ENCODE measurements around the gene DOK5.

The DOK5 gene

GRCh38 chr20:54545676-54546358, 70.4 kb downstream of the DOK5 start:
- peak; percentile 34 for DNase-seq
- TF ChIP-seq, protein P1, sequence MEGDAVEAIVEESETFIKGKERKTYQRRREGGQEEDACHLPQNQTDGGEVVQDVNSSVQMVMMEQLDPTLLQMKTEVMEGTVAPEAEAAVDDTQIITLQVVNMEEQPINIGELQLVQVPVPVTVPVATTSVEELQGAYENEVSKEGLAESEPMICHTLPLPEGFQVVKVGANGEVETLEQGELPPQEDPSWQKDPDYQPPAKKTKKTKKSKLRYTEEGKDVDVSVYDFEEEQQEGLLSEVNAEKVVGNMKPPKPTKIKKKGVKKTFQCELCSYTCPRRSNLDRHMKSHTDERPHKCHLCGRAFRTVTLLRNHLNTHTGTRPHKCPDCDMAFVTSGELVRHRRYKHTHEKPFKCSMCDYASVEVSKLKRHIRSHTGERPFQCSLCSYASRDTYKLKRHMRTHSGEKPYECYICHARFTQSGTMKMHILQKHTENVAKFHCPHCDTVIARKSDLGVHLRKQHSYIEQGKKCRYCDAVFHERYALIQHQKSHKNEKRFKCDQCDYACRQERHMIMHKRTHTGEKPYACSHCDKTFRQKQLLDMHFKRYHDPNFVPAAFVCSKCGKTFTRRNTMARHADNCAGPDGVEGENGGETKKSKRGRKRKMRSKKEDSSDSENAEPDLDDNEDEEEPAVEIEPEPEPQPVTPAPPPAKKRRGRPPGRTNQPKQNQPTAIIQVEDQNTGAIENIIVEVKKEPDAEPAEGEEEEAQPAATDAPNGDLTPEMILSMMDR (IDR thresholded peaks at IDR 0.05; ENCODE audit: low read depth, low read length, missing control alignments): no peak
- in situ Hi-C loops (cut with HindIII; ENCODE audit: low pct_ligation_motif_present, low sequenced_read_pairs): no loop called here
- Histone ChIP-seq H3K36me3 (replicated peaks) (no peaks in the 10 kb centered on the region), H3K4me3 (ENCODE audit: low read depth, low read length) (no peak overlapping the region), H3K27ac (no peak overlapping the region), H3K27me3 (replicated peaks) (no peaks in the 10 kb centered on the region)

GRCh38 chr20:54548849-54549248, 73.5 kb downstream of the DOK5 start:
- TF ChIP-seq, protein P1 (IDR thresholded peaks at IDR 0.05; ENCODE audit: low read depth, low read length, missing control alignments): no peak
- in situ Hi-C loops (cut with HindIII; ENCODE audit: low pct_ligation_motif_present, low sequenced_read_pairs): no loop called here
- no peak for DNase-seq
- H3K36me3 ChIP-seq (replicated peaks): no peaks in the 10 kb centered on the region
- H3K27ac ChIP-seq: no peak overlapping the region
- no peak overlapping the region for H3K4me3 ChIP-seq (ENCODE audit: low read depth, low read length)
- H3K27me3 ChIP-seq (replicated peaks): no peaks in the 10 kb centered on the region

- Histone ChIP-seq H3K4me3 (ENCODE audit: low read depth, low read length) (no peak overlapping the region), H3K36me3 (replicated peaks) (no peaks in the 10 kb centered on the region), H3K27ac (no peak overlapping the region), H3K27me3 (replicated peaks) (no peaks in the 10 kb centered on the region)
- in situ Hi-C loops (cut with HindIII; ENCODE audit: low pct_ligation_motif_present, low sequenced_read_pairs): no loop called here
- DNase-seq: no peak
- TF ChIP-seq, protein P1 (IDR thresholded peaks at IDR 0.05; ENCODE audit: low read depth, low read length, missing control alignments): no peak
These were observed 74.4 kb downstream of the DOK5 start for GRCh38 chr20:54549658-54550326.

GRCh38 chr20:54550776-54551396, 75.5 kb downstream of the DOK5 start:
- no peaks in the 10 kb centered on the region for H3K27me3 ChIP-seq (replicated peaks)
- TF ChIP-seq, protein P1 (IDR thresholded peaks at IDR 0.05; ENCODE audit: low read depth, low read length, missing control alignments): no peak
- peak; percentile 25 for DNase-seq
- H3K36me3 ChIP-seq (replicated peaks): no peaks in the 10 kb centered on the region
- no peak overlapping the region for H3K27ac ChIP-seq
- in situ Hi-C loops (cut with HindIII; ENCODE audit: low pct_ligation_motif_present, low sequenced_read_pairs): no loop called here
- H3K4me3 ChIP-seq (ENCODE audit: low read depth, low read length): no peak overlapping the region

DNA sequence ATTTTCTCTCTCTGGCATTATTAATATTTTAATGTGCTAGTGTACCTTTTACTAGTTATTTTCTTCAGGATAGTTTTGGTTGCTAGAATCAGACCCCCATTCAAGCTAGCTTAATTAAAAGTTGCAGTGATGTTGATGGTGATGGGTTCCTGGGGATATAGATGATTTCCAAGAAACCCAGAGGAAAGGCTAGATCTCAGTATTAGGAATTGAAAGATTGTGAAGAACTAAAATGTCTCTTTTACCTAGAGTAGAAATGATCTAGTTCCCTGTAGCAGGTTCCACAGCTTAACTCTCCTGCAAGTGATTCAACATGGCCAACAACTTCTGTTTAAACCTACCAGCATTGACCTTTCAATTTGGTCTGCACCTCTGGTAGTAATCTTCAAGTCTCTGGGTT, 78.6 kb downstream of the DOK5 start:
- no peaks in the 10 kb centered on the region for H3K27me3 ChIP-seq (replicated peaks)
- H3K36me3 ChIP-seq (replicated peaks): no peaks in the 10 kb centered on the region
- no peak for DNase-seq
- in situ Hi-C loops (cut with HindIII; ENCODE audit: low pct_ligation_motif_present, low sequenced_read_pairs): no loop called here
- no peak overlapping the region for H3K27ac ChIP-seq
- TF ChIP-seq, protein P1 (IDR thresholded peaks at IDR 0.05; ENCODE audit: low read depth, low read length, missing control alignments): no peak
- H3K4me3 ChIP-seq (ENCODE audit: low read depth, low read length): no peak overlapping the region

Measured in brain microvascular endothelial cell (primary cell).